ENCODE data around the gene LENG9. TPM values are rescaled to one million over a fixed set of nuclear protein-coding genes. Genes with fewer than 3 reads are reported as not detected.

LENG9 gene
- total RNA-seq, 1 donor from 2014 or later, result 3.7 TPM

GRCh38 chr19:54451997-54452396, 11.6 kb downstream of the LENG9 start:
- Mint-ChIP-seq H3K4me1 (ENCODE audit: low read depth, unreplicated experiment) (peaks cover 21% of the 10 kb centered on the region), H3K4me3 (ENCODE audit: unreplicated experiment) (peak overlapping the region; percentile 97), H3K27ac (ENCODE audit: unreplicated experiment) (no peak overlapping the region), H3K27me3 (ENCODE audit: low read depth, unreplicated experiment) (no peaks in the 10 kb centered on the region), H3K36me3 (ENCODE audit: low read depth, unreplicated experiment) (peaks cover 10% of the 10 kb centered on the region), H3K9me3 (ENCODE audit: unreplicated experiment) (peaks cover 2% of the 10 kb centered on the region)
- no peak for FAIRE-seq
- Histone ChIP-seq H3K4me1 (ENCODE audit: insufficient read depth, low read length) (peaks cover 24% of the 10 kb centered on the region), H3K79me2 (ENCODE audit: insufficient read depth, low read length) (peaks cover 99% of the 10 kb centered on the region), H3K36me3 (ENCODE audit: insufficient read depth, low read length) (peaks cover 25% of the 10 kb centered on the region), H3K27ac (ENCODE audit: low read depth, low read length) (peak overlapping the region; percentile 68), H3K9me3 (ENCODE audit: insufficient read depth, low read depth, low read length) (no peaks in the 10 kb centered on the region), H2AFZ (ENCODE audit: low read depth, low read length) (no peak overlapping the region), H3K4me3 (ENCODE audit: insufficient read depth, low read depth, low read length) (no peak overlapping the region), H3K9ac (ENCODE audit: low read length) (peak overlapping the region; percentile 99), H3K27me3 (ENCODE audit: insufficient read depth, low read length) (no peaks in the 10 kb centered on the region), H4K20me1 (ENCODE audit: insufficient read depth, low read length) (peaks cover 79% of the 10 kb centered on the region), H3K4me2 (ENCODE audit: low read length) (peak overlapping the region; percentile 99)
- TF ChIP-seq CTCF (IDR thresholded peaks at IDR 0.05; ENCODE audit: insufficient read depth, low read depth, low read length) (no peak), EZH2 (IDR thresholded peaks at IDR 0.05; ENCODE audit: insufficient read depth, low read length) (no peak)
- DNase-seq (ENCODE audit: low read depth), result no peak

- H3K9ac ChIP-seq (ENCODE audit: low read length), result peak overlapping the region; percentile 99
- H3K27ac ChIP-seq (ENCODE audit: low read depth, low read length), result peak overlapping the region; percentile 68
- DNase-seq (ENCODE audit: low read depth) (peak; percentile 19), FAIRE-seq (no peak)
- no peaks in the 10 kb centered on the region for H3K9me3 ChIP-seq (ENCODE audit: insufficient read depth, low read depth, low read length)
- Mint-ChIP-seq H3K36me3 (ENCODE audit: low read depth, unreplicated experiment) (peaks cover 10% of the 10 kb centered on the region), H3K27me3 (ENCODE audit: low read depth, unreplicated experiment) (no peaks in the 10 kb centered on the region), H3K4me1 (ENCODE audit: low read depth, unreplicated experiment) (peaks cover 25% of the 10 kb centered on the region), H3K9me3 (ENCODE audit: unreplicated experiment) (peaks cover 2% of the 10 kb centered on the region), H3K4me3 (ENCODE audit: unreplicated experiment) (peak overlapping the region; percentile 97), H3K27ac (ENCODE audit: unreplicated experiment) (peak overlapping the region; percentile 97)
- H3K4me2 ChIP-seq (ENCODE audit: low read length), result peak overlapping the region; percentile 99
- peaks cover 27% of the 10 kb centered on the region for H3K4me1 ChIP-seq (ENCODE audit: insufficient read depth, low read length)
- no peak for TF ChIP-seq EZH2 (IDR thresholded peaks at IDR 0.05; ENCODE audit: insufficient read depth, low read length)
- TF ChIP-seq CTCF (IDR thresholded peaks at IDR 0.05; ENCODE audit: insufficient read depth, low read depth, low read length), result no peak
- H3K27me3 ChIP-seq (ENCODE audit: insufficient read depth, low read length), result no peaks in the 10 kb centered on the region
- H4K20me1 ChIP-seq (ENCODE audit: insufficient read depth, low read length), result peaks cover 74% of the 10 kb centered on the region
- H3K36me3 ChIP-seq (ENCODE audit: insufficient read depth, low read length), result peaks cover 26% of the 10 kb centered on the region
- no peak overlapping the region for H2AFZ ChIP-seq (ENCODE audit: low read depth, low read length)
- peak overlapping the region; percentile 94 for H3K4me3 ChIP-seq (ENCODE audit: insufficient read depth, low read depth, low read length)
- H3K79me2 ChIP-seq (ENCODE audit: insufficient read depth, low read length), result peaks cover 99% of the 10 kb centered on the region
Measured at GRCh38 chr19:54451331-54451871, 12.2 kb downstream of the LENG9 start.

GRCh38 chr19:54449701-54450069, 13.9 kb downstream of the LENG9 start:
- H4K20me1 ChIP-seq (ENCODE audit: insufficient read depth, low read length), result peaks cover 58% of the 10 kb centered on the region
- Mint-ChIP-seq H3K36me3 (ENCODE audit: low read depth, unreplicated experiment) (peaks cover 13% of the 10 kb centered on the region), H3K27ac (ENCODE audit: unreplicated experiment) (peak overlapping the region; percentile 97), H3K4me3 (ENCODE audit: unreplicated experiment) (peak overlapping the region; percentile 97), H3K27me3 (ENCODE audit: low read depth, unreplicated experiment) (no peaks in the 10 kb centered on the region), H3K9me3 (ENCODE audit: unreplicated experiment) (peaks cover 2% of the 10 kb centered on the region), H3K4me1 (ENCODE audit: low read depth, unreplicated experiment) (peaks cover 25% of the 10 kb centered on the region)
- H3K4me1 ChIP-seq (ENCODE audit: insufficient read depth, low read length), result peaks cover 27% of the 10 kb centered on the region
- DNase-seq (ENCODE audit: low read depth) (no peak), FAIRE-seq (no peak)
- H3K4me2 ChIP-seq (ENCODE audit: low read length), result peak overlapping the region; percentile 99
- peaks cover 24% of the 10 kb centered on the region for H3K36me3 ChIP-seq (ENCODE audit: insufficient read depth, low read length)
- no peaks in the 10 kb centered on the region for H3K27me3 ChIP-seq (ENCODE audit: insufficient read depth, low read length)
- peak overlapping the region; percentile 94 for H3K4me3 ChIP-seq (ENCODE audit: insufficient read depth, low read depth, low read length)
- peaks cover 82% of the 10 kb centered on the region for H3K79me2 ChIP-seq (ENCODE audit: insufficient read depth, low read length)
- TF ChIP-seq CTCF (IDR thresholded peaks at IDR 0.05; ENCODE audit: insufficient read depth, low read depth, low read length) (no peak), EZH2 (IDR thresholded peaks at IDR 0.05; ENCODE audit: insufficient read depth, low read length) (no peak)
- no peak overlapping the region for H2AFZ ChIP-seq (ENCODE audit: low read depth, low read length)
- H3K27ac ChIP-seq (ENCODE audit: low read depth, low read length), result peak overlapping the region; percentile 99
- no peaks in the 10 kb centered on the region for H3K9me3 ChIP-seq (ENCODE audit: insufficient read depth, low read depth, low read length)
- peak overlapping the region; percentile 99 for H3K9ac ChIP-seq (ENCODE audit: low read length)
